Heart right ventricle (tissue), 16 donors: ENCODE measurements around the gene CHST1. TPM values are rescaled to one million over a fixed set of nuclear protein-coding genes. Genes with fewer than 3 reads are reported as not detected.

Source experiments
- ATAC-seq, 8 donors: fragments of 200-7000 bp; cut with Tn5 transposase; one replicate each; pipeline ENCODE4 v1.9.1; 2020; ENCODE audit warnings: mild to moderate bottlenecking in 8 of 8, moderate library complexity in 8 of 8, moderate number of reproducible peaks in 1 of 8
- DNase-seq, 2 donors: peaks; one replicate each; pipeline ENCODE4 v3.0.0-alpha.2; 2020
- H3K27ac ChIP-seq, 10 donors: fragments of 200-600 bp; sonication (generic) in 2 of 10; one replicate each; pipeline versions ENCODE4 v1.5.0 to v1.8.0; 2020 to 2022; ENCODE audit warnings: mild to moderate bottlenecking in 3 of 10
- H3K27me3 ChIP-seq, 7 donors: fragments of 200-600 bp; one replicate each; pipeline ENCODE4 v1.8.0; 2021 to 2022; ENCODE audit warnings: mild to moderate bottlenecking in 2 of 7
- H3K36me3 ChIP-seq, 9 donors: fragments of 200-600 bp; sonication (generic) in 1 of 9; one replicate each; pipeline versions ENCODE4 v1.5.0 to v1.8.0; 2020 to 2022; ENCODE audit warnings: mild to moderate bottlenecking in 2 of 9
- H3K4me1 ChIP-seq, 9 donors: fragments of 200-600 bp; sonication (generic) in 1 of 9; one replicate each; pipeline versions ENCODE4 v1.5.0 to v1.8.0; 2020 to 2022; ENCODE audit warnings: mild to moderate bottlenecking in 4 of 9
- H3K4me3 ChIP-seq, 10 donors: fragments of 200-600 bp; sonication (generic) in 2 of 10; one replicate each; pipeline versions ENCODE4 v1.5.0 to v1.8.0; 2020 to 2022; ENCODE audit warnings: mild to moderate bottlenecking in 7 of 10, moderate library complexity in 2 of 10
- H3K9me3 ChIP-seq, 11 donors: fragments of 200-600 bp in 10 of 11; sonication (generic) in 2 of 11; one replicate each; pipeline versions ENCODE4 v1.5.0 to v1.8.0; 2013 to 2022; ENCODE audit warnings: mild to moderate bottlenecking in 2 of 11, control low read depth in 1 of 11, moderate library complexity in 1 of 11
- WGBS, 2 donors: extraction: QIAGEN DNeasy Blood & Tissue Kit; methylation state at CpG; one replicate each; pipeline ENCODE4 v1.1.7; 2013; ENCODE audit warnings: inconsistent platforms in 1 of 2; 5-methylcytosine and 5-hydroxymethylcytosine counted together
- intact Hi-C, 10 donors: fragments of 100-400 bp; cut with DNase I; formaldehyde crosslinking; loops; one replicate each; pipeline versions ENCODE4 v1.11.1 to v1.14.2; 2022
- polyA plus RNA-seq, 2 donors: library from polyadenylated mRNA; stranded (reverse); fragments of 200-250 nt; gene quantifications; one replicate each; pipeline ENCODE4 v1.2.3, GENCODE V29; 2013
- total RNA-seq, 10 donors: library from RNA; stranded (reverse); fragmentation: NEBNext Ultra II Directional in 3 of 10; extraction: Animal tissue kit (Norgen Biotek cat#: 25700) in 3 of 10; gene quantifications; one replicate each; pipeline versions ENCODE4 v1.2.1 to v1.2.4, GENCODE V29; 2021 to 2023
- TF ChIP-seq, protein P1 (sequence below), 9 donors: fragments of 200-600 bp; sonication (generic) in 2 of 9; IDR thresholded peaks; one replicate each; pipeline versions ENCODE4 v1.5.0 to v1.8.0; 2021 to 2022; ENCODE audit warnings: antibody characterized with exemption in 9 of 9, mild to moderate bottlenecking in 5 of 9, moderate library complexity in 1 of 9
- donor health status: Arrhythmogenic right ventricular cardiomyopathy.
- donor health status: ischemic (EF 13 %, LVEDD 7.1; RV severe dilation, severe dysfunction).
- donor health status: healthy with polysubstance abuse.
- donor health status: DM: no; HTN: yes; CAD: no.
- donor health status: DM: no; HTN: no; CAD: no.
- donor health status: ischemic (EF 25% LVEDD 6.9; RV normal size, moderate dysfunction).
- donor health status: ischemic (EF 25% LVEDD 5.7; RV mildly dilated, moderate dysfunction).
- donor health status: healthy.
- donor health status: DM: yes; HTN: yes; CAD: no.
- donor health status: Ischemic cardiomyopathy.
- donor health status: ischemic (EF 35%, LVEDD 5.7; RV mildly dilated, moderate dysfunction).
- donor health status: nonischemic (EF 11% LVEDD 7.7; RV severe dilation, severe dysfunction).
- donor health status: DM: yes; HTN: yes; CAD: no.
- donor health status: PGD.
- donor health status: ischemic (EF 29% LVEDD 5.4; RV normal size, mild dysfunction).
- donor health status: nonischemic (EF 23%, LVEDD 6.1; RV moderate dilation, normal function).

The CHST1 gene
- total and polyA plus RNA-seq, 12 donors: 0.53 to 7.7 (median 1.9) TPM

GRCh38 chr11:45674481-45675190, 9.2 kb upstream of the CHST1 start:
- intact Hi-C loops: no loop called here
- H3K27ac ChIP-seq: no peak overlapping the region
- no peaks in the 10 kb centered on the region for H3K27me3 ChIP-seq
- H3K9me3 ChIP-seq: no peaks in the 10 kb centered on the region
- H3K4me1 ChIP-seq: peaks cover 0 to 3% (median 0%) of the 10 kb centered on the region in 9 donors
- no peak overlapping the region for H3K4me3 ChIP-seq
- TF ChIP-seq, protein P1, sequence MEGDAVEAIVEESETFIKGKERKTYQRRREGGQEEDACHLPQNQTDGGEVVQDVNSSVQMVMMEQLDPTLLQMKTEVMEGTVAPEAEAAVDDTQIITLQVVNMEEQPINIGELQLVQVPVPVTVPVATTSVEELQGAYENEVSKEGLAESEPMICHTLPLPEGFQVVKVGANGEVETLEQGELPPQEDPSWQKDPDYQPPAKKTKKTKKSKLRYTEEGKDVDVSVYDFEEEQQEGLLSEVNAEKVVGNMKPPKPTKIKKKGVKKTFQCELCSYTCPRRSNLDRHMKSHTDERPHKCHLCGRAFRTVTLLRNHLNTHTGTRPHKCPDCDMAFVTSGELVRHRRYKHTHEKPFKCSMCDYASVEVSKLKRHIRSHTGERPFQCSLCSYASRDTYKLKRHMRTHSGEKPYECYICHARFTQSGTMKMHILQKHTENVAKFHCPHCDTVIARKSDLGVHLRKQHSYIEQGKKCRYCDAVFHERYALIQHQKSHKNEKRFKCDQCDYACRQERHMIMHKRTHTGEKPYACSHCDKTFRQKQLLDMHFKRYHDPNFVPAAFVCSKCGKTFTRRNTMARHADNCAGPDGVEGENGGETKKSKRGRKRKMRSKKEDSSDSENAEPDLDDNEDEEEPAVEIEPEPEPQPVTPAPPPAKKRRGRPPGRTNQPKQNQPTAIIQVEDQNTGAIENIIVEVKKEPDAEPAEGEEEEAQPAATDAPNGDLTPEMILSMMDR (IDR thresholded peaks at IDR 0.05): no peak
- WGBS, 2 donors: 87 to 93% methylated on average over 9 of the region's 9 CpGs
- no peaks in the 10 kb centered on the region for H3K36me3 ChIP-seq
- DNase-seq: no peak
- no peak for ATAC-seq

DNA sequence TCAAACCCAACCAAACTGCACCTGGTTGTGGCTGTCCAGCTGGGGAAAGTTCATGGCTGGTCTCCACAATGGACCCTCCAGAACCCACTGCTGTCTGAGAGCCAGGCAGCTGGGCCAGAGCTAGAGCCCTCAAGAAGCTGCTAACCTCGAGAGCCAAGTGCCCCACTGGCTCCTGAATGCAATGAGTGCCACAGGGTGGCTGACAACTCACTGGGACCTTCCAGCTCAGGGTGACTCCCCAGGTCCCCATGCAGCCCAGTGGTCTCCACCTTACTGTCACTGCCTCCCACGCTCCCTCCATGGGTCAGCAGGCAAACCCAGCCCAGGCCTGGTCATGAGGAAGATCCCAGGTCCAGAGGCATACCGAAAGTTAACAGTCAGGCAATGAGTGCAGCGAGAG, 8.0 kb upstream of the CHST1 start:
- 94 to 95% methylated on average over 4 of the region's 4 CpGs for WGBS, 2 donors
- intact Hi-C loops: no loop called here
- TF ChIP-seq, protein P1 (IDR thresholded peaks at IDR 0.05): no peak
- Histone ChIP-seq H3K4me3 (no peak overlapping the region), H3K27me3 (no peaks in the 10 kb centered on the region), H3K4me1 (peaks cover 0 to 3% (median 0%) of the 10 kb centered on the region in 9 donors), H3K27ac (no peak overlapping the region), H3K36me3 (no peaks in the 10 kb centered on the region), H3K9me3 (no peaks in the 10 kb centered on the region)
- no peak for DNase-seq
- ATAC-seq: no peak

DNA sequence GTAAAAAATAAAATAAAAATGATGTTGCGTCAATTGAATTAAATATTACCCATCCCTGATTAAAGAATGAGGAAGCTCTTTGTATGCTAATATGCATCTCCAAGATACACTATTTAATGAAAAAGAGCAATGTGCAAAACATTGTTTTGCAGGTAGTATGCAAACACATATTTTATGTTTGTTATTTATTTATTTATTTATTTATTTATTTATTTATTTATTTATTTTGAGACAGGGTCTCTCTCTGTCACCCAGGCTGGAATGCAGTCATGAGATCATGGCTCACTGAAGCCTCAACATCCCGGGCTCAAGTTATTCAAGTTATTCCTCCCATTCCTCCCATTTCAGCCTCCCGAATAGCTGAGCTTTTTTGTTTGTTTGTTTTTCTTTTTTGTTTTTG, 7.2 kb upstream of the CHST1 start:
- no peak overlapping the region for H3K27ac ChIP-seq
- DNase-seq: no peak
- H3K4me3 ChIP-seq: no peak overlapping the region
- no peak for ATAC-seq
- WGBS, 2 donors: 91 to 93% methylated on average over 3 of the region's 3 CpGs
- intact Hi-C loops: no loop called here
- no peaks in the 10 kb centered on the region for H3K9me3 ChIP-seq
- TF ChIP-seq, protein P1 (IDR thresholded peaks at IDR 0.05): no peak
- H3K27me3 ChIP-seq: no peaks in the 10 kb centered on the region
- no peaks in the 10 kb centered on the region for H3K36me3 ChIP-seq
- H3K4me1 ChIP-seq: no peaks in the 10 kb centered on the region

DNA sequence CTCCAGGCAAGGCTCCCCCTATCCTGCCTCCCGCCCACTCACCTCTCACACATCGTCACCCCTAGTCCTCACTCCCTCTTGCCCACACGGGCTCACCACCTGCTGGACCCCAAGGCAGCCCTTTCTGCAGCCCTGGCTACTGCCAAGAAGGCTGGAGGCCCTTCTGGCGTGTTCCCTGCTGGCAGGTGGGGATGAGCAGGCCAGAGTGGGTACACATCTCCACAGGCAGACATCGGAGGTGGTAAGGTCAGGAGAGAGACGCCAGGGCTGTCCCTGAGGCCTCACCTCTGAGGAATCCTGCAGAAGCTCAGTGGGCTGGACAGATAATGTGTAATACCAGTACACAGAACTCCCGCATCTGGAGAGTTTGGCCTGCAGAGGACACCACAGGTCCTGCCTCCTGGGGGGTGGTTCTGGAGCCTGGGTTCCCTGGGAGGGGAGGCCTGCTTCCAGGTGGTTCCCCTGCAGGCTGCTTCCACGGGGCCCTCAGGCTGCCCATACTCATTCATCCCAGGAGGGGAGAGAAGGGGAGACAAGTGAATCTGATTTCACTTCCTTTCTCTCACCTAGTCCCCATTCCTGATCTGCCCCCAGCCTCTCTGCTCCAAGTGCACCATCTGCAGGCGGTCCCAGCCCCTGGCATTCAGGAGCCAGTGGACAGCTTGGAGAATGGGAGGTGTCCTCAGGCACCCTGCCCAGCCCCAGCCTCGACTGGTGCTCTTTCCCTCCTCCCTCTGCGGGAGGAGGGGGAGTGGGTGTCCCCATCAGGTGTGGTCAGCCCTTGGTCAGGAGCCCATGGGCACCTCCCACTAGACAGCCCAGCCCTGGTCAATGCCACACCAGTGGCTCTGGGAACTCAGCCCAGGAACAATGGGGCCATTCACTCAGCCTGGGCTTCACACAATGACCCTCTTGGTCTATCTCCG, 6.1 kb upstream of the CHST1 start:
- no peaks in the 10 kb centered on the region for H3K4me1 ChIP-seq
- DNase-seq: no peak
- H3K27ac ChIP-seq: no peak overlapping the region
- 83 to 88% methylated on average over 12 of the region's 12 CpGs for WGBS, 2 donors
- no peaks in the 10 kb centered on the region for H3K36me3 ChIP-seq
- TF ChIP-seq, protein P1 (IDR thresholded peaks at IDR 0.05): peak in 2 of 9 donors; percentile 13 to 17
- peaks cover 0 to 11% (median 0%) of the 10 kb centered on the region in 7 donors for H3K27me3 ChIP-seq
- H3K9me3 ChIP-seq: no peaks in the 10 kb centered on the region
- peak in 1 of 8 donors; percentile 18 for ATAC-seq
- H3K4me3 ChIP-seq: no peak overlapping the region
- intact Hi-C loops: no loop called here
